ENCODE results near the gene MFSD1.

The MFSD1 gene, protein sequence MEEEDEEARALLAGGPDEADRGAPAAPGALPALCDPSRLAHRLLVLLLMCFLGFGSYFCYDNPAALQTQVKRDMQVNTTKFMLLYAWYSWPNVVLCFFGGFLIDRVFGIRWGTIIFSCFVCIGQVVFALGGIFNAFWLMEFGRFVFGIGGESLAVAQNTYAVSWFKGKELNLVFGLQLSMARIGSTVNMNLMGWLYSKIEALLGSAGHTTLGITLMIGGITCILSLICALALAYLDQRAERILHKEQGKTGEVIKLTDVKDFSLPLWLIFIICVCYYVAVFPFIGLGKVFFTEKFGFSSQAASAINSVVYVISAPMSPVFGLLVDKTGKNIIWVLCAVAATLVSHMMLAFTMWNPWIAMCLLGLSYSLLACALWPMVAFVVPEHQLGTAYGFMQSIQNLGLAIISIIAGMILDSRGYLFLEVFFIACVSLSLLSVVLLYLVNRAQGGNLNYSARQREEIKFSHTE

DNA sequence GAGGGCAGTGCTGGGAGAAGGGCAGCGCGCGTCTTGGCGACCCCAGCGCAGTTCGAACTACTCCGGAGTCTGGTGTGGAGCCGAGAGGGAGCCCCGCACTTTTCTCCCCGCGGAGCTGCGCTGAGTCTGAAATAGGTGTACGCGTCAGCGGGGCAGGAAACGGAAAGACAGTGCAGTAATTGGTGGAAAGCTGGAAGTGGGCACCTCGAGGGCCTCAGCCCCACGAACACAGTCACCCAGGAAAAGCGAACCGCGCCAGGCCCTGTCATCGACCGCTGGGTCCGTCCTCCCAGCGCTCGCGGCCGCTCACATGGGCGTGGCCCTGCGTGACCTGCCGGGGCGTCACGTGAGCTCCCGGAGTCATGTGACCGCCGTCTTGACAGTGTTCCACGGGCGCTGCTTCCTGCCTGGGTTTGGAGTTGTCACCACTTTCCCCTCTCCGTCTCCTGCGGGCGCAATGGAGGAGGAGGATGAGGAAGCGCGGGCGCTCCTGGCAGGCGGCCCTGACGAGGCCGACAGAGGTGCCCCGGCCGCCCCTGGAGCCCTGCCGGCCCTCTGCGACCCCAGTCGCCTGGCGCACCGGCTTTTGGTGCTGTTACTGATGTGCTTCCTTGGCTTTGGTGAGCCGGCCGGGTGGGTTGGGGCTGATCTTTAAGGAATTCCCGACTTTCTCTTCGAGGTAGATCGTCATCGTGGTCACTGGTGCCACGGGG, at the start of gene MFSD1:
MFSD1 (plus strand) TSS at position 359 of the 713 bp plus-strand sequence; CDS start at position 458, 99 bp downstream.
- peak; percentile 86 to 91 for DNase-seq

DNA sequence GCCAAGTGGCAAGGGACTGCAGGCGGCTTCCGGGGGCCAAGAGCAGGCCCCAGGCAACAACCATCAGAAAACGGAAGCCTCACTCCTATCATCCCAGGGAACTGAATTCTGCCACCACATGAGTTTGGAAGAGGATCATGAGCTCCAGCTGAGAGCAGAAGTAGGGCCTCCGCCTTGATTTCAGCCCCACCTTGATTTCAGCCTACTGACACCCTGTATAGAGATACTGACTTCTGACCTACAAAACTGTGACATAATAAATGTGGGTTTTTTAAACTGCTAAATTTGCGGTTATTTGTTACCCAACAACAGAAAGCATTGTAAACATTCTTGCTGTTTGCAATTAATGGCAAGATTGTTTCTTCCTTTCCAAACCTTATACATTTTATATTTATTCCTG, 48.0 kb upstream of the MFSD1 start:
- DNase-seq, result no peak

DNA sequence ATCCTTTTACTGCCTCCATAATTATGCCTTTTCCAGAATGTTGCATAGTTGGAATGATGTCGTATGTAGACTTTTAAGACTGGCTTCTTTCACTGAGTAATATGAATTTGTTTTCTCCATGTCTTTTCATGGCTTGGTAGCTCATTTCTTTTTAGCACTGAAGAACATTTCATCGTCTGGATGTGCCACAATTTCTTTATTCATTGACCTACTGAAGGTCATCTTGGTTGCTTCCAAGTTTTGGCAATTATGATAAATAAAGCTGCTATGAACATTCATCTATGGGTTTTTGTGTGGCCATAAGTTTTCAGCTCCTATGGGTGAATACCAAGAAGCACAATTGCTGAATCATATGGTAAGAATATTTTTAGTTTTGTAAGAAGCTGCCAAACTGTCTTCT, 46.4 kb upstream of the MFSD1 start:
- no peak for DNase-seq

DNA sequence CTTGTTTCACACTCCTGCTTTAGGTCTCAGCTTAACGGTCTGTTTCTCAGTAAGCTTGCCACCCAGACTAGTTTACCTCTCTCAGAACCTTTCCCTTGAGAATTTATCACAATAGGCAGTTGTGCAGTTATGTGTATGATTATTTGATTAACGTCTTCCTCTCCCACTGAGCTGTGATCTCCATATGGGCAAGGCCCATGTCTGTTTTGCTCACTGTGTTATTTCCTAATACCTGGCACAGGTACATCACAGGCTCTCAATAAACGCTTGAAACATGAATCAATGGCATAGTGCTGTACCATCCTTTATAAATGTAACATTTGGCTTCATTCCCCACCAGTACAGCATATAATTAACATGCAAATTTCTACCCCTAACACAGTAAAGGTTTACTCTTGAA, 40.5 kb upstream of the MFSD1 start:
- no peak for DNase-seq

DNA sequence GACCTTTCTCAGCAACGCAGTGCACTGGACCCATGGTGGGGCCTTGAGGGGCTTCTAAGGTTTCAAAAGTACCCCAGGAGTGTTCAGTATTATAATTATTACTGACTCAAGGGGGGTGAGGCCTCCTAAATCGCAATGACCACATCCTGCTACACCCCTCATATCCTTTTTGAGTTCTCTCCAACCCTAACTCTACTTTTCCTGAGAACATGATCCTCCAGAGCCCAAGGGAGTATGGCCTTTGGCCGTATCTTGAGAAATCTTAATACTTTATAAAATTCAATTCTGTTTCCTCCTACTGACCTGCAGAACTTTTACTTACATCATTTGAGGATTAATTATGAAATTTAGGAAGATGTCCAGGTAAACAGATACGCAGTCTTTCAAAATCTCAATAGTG, 39.2 kb upstream of the MFSD1 start:
- DNase-seq, result no peak

DNA sequence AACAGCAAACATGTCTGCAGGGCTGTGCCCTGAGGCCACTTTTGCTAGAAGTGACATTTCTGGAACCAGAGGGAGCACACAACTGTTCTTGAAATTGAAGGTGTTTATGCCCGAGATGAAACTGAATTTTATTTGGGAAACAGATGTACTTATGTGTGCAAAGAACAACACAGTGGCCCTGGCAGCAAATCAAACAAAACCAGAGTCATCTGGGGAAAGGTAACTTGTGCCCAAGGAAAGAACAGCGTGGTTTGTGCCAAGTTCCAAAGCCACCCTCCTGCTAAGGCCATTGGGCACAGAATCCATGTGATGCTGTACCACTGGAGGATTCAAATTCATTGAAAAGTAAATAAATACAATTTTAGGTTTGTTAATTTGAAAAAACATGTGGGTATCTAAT, 38.4 kb upstream of the MFSD1 start:
- no peak for DNase-seq

DNA sequence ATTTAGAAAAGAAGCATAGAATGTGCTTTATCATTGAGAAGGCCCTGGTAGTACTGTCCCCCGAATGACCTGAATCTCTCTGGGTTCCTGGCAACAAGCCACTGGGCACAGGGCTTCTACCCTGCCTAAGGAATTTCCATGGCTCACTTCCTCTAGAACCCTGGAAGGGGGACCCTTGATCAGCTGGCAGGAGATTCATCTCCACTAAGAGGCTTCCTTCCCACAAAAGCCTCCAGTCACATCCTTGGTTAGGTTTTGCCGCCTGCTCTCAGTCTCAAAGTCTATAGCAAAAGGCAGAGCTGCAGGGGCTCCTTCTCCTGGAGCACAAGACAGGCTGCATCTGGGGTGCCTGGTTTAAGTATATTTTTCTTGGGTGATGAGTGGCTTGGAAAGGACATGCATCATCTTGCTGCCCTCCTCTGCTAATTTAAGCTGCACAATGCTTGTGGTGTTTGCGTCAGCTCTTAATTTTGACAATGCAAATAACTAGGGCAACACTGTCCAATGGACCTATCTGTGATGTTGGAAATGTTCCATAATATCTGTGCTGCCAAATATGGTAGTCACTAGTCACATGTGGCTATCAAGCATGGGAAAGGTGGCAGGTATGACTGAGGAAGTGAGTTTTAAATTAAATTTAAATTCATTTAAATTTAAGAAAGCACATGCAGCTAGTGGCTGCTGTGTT, 36.2 kb upstream of the MFSD1 start:
- no peak for DNase-seq

DNA sequence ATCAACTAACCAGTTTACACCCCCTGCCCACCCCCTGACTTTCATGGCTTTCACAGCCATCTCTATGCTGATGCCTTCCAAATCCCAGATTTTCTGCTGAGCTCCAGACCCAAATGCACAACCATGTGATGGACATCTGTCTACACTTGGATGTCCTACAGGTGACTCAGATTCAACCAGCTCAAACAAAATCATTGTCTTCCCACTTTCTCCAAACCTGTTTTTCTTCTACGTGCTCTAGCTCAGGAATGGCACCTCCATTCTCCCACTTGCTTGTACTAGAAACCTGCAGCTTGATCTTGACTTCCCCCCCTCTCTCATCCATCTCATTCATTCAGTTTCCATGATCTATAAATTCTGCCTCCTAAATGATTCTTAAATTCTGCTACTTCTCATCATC, 35.5 kb upstream of the MFSD1 start:
- DNase-seq, result no peak

DNA sequence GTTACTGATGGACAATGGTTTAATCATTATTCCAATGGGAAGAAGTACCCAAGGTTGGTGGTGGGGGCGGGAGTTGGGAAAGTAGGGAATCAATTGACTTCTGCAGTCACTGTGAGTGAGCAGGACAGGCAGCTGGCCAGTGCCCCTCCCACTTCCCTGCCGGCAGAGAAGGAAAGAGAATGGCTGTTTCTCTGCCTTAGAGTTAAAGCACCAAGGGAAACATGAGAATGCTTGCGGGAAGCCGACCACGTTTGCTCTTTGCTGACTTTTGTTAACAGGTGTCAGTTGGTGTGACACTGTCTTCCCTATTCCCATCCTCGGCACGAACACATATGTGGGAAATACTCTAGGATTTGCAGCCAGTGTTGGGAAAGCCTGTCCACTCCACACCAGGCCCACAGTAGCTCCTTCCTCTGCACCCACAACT, 33.5 kb upstream of the MFSD1 start:
- no peak for DNase-seq

DNA sequence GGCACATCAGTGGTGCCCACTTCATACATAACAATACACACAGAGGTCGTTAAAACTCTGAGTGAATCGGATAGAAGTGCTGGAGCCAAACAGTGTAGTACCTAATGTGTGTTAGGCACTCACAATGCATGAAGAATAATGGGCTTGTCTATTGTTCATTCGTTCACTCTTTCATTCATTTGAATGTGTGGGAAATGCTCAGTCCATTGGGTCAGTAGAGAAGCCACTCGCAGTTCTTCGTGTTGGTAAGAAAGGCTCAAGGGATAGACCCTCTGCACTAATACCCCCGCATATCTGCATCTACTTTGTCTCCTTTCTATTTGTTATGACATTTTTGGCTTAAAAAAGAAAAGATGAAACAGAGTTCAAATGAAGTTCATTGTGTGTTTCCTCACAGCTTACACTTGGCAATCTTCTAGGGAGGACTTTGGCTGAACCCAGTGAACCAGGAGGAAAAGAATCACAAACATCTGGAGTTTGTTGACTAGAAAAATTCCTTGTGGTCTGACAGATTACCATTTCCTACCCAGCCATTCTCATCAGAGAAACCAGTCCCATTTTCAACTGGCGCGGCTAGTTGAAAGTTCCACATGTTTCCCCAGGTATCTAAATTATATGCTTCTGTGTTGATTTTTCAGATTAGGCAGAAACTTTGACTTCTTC, 32.8 kb upstream of the MFSD1 start:
- no peak for DNase-seq

DNA sequence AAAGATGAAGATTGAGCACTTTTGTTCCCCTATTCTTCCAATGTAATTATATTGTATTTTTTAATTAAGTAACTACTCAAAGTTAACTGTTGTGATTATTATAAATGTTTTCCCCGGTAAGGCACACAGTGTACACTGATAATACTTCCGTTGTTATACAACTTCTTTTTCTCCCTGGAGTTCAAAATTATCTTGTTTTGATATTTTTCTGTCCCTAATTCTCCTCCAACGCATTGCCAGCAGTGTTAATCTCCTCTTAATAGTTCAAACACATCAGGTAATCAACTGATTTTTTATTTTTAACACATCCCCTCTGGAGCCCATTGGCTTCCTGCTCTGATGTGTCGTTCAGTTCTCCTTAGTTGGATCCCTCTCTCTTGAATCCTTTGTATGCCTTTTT, 32.3 kb upstream of the MFSD1 start:
- no peak for DNase-seq

DNA sequence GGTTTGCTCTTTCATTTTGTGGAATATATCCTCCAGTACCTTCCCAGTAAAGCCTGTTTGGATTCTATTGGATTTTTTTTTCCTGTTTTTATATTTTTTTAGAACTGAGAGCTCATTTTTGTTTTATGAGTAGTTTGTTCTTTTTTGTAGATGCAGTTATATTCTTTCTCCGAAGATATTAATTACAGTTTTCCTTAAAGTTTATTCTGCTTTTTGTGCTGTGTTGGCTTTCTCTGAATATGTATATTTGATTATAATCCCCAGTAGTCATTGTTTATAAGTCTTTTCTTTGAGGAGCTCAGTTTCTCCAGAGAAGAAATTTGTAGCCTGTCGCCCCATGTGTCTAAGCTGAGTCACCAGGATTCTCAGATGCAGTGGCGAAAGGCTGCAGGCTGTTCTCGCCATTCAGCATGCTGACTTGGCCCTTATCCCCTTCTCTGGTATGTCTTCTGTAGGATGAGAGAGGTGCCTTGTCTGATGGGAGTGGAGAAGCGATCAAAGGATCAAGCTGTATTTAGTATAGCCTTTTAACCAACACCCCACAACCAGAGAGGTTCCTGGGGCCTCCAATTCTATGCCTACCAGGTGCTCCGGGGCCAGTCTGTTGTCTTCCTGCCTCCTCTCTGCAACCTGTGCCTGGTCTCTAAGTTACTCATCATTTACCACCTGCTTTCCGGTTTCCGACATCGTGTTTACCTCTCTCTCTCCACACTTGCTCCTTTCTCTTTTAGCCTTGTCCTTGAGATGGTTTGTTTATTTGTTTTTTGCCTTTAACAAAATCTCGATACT, 31.7 kb upstream of the MFSD1 start:
- DNase-seq, result no peak

DNA sequence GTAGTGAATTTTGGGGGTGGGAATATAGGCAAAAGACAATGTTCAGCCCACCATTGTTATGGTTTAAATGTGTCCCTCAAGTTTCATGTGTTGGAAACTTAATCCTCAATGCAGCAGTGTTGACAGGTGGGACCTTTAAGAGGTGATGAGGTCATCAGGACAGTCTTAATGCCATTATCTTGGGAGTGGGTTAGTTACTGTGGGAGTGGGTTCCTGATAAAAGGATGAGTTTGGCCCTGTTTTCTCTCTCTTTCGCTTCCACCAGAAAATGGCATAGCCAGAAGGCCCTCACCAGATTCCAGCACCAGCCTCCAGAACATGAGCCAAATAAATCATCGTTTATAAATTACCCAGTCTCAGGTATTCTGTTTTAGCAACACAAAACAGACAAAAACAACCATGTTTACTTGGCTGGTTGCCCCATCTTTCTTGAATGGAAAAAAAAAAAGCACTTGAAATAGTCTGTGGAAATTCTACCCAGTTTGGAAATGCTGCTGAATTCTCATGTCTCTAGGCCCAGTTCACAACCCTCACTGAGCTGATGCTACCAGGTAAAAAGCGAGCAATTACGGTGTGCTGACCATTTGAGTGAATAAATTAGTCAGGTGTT, 31.0 kb upstream of the MFSD1 start:
- no peak for DNase-seq

DNA sequence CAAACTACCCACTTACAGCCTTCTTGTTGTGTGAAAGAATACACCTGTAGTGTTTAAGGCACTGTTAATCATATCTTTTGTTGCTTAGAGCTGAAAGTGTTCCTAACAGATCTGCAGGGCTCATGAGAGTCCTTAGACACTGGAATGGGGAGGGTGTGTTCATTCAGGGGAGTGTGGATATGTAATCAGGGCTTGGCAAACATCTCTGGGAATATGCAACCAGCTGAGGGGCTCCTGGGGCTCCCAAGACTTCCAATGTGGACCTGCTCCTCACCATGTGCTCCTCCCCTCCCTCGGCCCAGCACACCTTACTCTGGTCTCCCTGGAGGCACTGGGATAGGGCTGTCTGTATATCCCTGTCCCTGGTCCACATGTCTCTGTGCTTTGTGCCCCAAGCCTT, 30.3 kb upstream of the MFSD1 start:
- no peak for DNase-seq

DNA sequence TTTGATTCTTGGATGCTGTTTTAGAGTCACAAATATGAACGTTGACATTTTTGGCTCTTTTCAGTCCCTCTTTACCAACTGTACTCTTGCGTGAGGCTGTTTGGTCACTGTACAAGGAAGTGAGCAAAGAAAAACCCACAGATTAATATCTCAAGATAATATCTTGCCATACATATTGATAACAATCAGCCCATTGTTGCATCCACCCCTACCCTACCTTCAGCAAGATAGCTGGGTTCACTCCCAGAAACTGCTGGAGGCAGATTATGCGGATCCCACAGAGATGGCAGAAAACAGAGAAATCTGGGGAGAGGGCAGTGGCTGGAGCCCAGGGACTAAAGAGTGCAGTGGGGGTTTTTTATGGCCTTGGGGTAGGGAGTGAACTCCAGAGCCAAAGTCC, 29.9 kb upstream of the MFSD1 start:
- no peak for DNase-seq

DNA sequence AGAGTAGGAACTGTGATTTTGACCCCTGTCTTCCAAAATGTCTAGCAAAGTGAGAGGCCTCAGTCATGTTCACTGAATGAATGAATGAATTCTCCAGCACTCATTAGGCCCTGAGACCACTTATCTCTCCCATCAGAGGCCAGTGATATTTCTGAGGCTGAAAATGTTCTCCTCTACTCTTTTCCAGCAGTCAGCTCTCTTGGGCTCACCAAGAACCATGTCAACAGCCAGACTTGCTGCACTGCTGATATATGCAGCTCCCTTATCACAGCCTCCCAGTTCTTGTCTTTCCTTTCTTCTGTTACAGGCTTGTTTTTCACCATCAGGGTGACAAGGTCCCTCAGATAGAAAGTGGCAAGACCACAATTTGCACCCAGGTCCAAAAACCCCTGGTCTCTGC, 28.7 kb upstream of the MFSD1 start:
- no peak for DNase-seq

DNA sequence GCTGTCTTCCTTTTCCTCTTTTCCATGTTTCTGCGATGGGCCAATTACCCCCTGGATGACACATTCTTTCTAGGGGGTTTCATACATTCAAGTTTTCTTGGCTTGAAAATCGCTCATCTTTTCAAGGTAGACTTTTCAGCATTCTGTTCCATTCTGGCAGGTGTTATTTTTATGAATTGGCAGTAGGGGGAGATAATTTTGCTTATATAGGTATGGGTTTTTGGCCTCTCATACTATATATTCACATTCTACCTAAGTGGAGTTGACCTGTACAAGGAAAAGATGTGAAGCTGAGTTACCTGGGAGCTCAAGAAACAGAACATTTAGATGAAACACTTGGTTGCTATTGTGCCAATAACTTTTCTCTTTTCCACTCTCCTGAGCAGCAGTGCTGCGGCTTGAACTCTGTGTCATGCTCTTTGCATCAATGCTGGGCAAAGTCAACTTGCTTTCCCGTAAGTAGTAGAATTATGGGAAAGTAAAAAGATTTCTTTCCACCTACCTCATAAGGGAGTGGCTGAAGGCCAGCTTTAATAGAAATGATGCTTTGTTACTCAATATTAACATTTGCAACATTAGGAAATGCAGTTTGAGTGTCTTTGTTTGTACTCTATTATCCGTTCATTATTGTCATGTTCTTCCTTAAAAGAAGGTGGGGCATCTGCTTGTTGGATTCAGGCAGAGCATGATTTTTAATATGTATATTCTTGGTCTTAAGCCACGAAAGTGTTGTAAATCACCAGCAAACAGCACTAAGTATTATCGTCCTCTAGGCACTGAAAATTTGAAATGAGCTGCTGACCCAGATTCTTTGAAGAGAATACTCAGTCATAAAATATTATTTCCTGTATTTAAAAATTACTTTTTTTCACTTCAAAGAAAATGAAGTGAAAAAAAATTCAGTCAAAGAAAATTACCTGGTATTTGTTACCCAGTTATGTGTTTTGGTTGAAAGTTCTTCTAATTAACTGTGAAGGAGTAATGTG, 27.7 kb upstream of the MFSD1 start:
- no peak for DNase-seq

DNA sequence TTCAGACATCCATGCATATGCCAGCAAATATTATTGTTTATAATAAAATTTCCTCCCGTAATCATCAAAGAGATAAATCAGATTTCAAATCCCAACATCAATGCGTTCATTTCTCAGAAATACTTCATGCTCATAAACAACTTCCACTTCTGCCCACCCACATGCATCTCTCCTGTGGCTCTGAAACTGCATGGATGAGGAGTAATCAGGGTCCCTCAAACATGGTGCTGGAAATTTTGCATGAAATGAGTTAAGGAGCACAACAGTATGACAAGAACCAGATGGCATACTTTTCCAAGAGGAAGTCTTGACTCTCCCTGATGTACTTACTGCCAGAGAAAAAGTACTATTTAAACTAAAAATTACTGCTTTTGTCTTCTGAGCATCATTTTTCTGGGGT, 26.9 kb upstream of the MFSD1 start:
- no peak for DNase-seq

DNA sequence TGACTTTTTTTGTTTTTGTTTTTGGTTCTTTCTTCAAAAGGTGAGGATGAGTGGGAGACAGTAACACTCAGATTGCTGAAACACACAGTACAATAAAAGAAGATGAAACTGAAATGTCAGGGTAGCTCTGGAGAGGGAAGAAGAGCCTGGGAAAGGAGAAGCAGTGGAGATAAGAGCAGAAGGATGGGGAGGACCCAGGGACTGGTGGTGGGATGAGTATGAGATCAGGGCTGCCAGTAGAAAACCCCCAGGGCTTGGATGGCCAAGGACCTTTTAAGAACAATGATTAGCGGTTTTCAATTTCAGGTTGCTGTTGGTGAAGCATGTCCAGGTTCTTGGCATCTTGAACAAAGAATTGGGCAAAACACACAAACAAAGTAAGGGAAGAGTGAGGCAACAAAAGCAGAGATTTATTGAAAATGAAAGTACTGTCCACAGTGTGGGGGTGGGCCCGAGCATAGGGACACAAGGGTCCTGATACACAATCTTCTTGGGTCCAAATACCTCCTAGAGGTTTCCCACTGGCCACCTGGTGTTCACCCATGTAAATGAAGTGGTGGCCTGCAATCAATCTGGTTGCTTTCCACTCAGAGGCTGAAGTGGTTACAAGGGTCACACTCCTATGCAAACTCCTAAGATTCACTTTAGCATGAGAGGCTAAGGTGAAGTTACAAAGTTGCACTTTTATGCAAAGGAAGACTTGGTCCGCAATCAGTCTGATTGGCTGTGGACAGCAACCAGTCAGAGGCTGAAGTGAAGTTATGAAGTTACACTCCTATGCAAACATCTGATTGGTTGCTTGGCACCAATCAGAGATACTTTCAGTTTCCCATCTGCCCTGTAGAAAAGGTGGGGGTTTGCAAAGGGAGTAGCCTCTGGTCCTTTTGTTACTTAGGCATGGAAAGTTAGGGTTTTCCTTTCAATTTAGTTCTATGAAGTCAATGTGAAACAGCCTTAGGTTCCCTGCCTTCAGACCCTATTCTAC, 26.1 kb upstream of the MFSD1 start:
- no peak for DNase-seq
